PFSK-1 (cell line): ENCODE measurements around the gene ATF6.

ENCODE experiments used
- FOXP2 ChIP-seq: optimal IDR thresholded peaks from 2 replicates; pipeline ENCODE3; 2011; ENCODE audit warnings: borderline replicate concordance, control low read depth, inconsistent platforms; ENCODE audit not compliant: insufficient read depth; ENCODE audit errors: extremely low read length, extremely low read depth
- POLR2AphosphoS5 ChIP-seq: IDR thresholded peaks from 2 replicates; pipeline ENCODE4 v1.6.1; 2012; ENCODE audit warnings: low read depth, mild to moderate bottlenecking, control low read depth, low read length, moderate library complexity
- SIN3A ChIP-seq: IDR thresholded peaks from 2 replicates; pipeline ENCODE4 v1.6.1; 2012; ENCODE audit warnings: mild to moderate bottlenecking, low read length, moderate library complexity, borderline replicate concordance; ENCODE audit not compliant: insufficient read depth
- TAF1 ChIP-seq: IDR thresholded peaks from 2 replicates; pipeline ENCODE4 v1.6.1; 2012; ENCODE audit warnings: low read length, control low read depth, borderline replicate concordance; ENCODE audit not compliant: insufficient read depth
- TF ChIP-seq, protein P1 (sequence below), 2 experiments: IDR thresholded peaks; 2 replicates each; pipeline versions ENCODE4 v1.6.1 to v1.8.0; 2011 to 2012; ENCODE audit warnings: low read depth in 2 of 2, low read length in 2 of 2, control low read depth in 1 of 2, inconsistent platforms in 1 of 2, mild to moderate bottlenecking in 1 of 2, moderate library complexity in 1 of 2; ENCODE audit not compliant: insufficient read depth in 1 of 2

Gene ATF6

DNA sequence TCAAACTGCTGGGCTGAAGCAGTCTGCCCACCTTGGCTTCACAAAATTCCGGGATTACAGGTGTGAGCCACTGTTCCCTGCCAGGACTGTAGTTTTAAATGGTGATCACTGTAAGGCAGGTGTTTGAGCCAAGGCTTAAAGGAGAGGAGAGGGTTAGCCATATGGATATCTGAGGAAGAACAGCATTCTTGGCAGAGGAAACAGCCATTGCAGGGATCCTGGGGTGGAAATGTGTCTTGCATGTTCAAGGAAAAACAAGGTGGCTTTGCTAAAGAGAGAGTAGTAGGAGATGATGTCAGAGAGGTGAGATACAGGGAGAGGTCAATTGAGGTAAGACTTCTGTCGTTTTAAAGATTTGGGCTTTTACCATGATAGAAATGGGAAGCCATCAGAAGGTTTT lies 73.5 kb downstream of the ATF6 start:
- TF ChIP-seq SIN3A: no peak
- TF ChIP-seq TAF1: no peak

DNA sequence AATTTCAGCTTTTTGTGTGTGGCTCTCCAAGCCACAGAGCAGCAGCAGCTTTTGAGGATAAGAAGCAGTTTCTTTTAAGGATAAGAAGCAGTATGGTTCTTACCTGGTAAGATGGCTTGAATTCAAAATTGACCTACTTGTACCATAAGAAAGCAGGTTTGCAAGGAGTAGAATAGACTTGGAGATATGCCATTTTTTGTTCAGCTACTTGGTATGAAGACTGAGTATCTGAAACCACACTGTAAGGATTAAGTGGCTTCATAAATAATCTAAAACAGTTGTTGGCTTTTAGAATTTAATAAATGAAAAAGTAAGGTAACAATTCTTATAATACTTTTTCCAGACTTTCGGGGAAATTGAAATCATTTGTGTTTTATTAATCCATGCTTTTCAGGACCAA lies 74.2 kb downstream of the ATF6 start:
- no peak for TF ChIP-seq TAF1
- TF ChIP-seq POLR2AphosphoS5: no peak

DNA sequence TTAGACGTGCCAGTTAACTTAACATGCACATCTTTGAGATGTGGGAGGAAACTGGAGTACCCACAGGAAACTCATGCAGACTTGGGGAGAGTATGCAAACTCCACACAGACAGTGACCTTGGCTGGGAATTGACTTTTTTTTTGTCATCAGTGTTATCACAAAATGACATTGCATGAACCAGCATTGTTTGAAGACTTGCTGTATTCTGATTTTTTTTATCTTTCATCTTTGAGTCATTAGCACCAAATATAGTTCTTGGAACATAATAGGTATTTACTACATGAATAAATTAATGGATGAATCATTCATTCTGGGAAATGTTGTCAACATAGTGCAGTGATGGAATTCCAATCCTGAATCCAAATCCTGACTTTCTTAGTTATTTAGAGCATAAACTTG lies 77.0 kb downstream of the ATF6 start:
- TF ChIP-seq, protein P1, sequence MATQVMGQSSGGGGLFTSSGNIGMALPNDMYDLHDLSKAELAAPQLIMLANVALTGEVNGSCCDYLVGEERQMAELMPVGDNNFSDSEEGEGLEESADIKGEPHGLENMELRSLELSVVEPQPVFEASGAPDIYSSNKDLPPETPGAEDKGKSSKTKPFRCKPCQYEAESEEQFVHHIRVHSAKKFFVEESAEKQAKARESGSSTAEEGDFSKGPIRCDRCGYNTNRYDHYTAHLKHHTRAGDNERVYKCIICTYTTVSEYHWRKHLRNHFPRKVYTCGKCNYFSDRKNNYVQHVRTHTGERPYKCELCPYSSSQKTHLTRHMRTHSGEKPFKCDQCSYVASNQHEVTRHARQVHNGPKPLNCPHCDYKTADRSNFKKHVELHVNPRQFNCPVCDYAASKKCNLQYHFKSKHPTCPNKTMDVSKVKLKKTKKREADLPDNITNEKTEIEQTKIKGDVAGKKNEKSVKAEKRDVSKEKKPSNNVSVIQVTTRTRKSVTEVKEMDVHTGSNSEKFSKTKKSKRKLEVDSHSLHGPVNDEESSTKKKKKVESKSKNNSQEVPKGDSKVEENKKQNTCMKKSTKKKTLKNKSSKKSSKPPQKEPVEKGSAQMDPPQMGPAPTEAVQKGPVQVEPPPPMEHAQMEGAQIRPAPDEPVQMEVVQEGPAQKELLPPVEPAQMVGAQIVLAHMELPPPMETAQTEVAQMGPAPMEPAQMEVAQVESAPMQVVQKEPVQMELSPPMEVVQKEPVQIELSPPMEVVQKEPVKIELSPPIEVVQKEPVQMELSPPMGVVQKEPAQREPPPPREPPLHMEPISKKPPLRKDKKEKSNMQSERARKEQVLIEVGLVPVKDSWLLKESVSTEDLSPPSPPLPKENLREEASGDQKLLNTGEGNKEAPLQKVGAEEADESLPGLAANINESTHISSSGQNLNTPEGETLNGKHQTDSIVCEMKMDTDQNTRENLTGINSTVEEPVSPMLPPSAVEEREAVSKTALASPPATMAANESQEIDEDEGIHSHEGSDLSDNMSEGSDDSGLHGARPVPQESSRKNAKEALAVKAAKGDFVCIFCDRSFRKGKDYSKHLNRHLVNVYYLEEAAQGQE (IDR thresholded peaks at IDR 0.05; ENCODE audit: insufficient read depth in 1 of 2, low read depth in 2 of 2, low read length in 2 of 2): no peak
- no peak for TF ChIP-seq TAF1
- no peak for TF ChIP-seq POLR2AphosphoS5
- no peak for TF ChIP-seq FOXP2
- no peak for TF ChIP-seq SIN3A

DNA sequence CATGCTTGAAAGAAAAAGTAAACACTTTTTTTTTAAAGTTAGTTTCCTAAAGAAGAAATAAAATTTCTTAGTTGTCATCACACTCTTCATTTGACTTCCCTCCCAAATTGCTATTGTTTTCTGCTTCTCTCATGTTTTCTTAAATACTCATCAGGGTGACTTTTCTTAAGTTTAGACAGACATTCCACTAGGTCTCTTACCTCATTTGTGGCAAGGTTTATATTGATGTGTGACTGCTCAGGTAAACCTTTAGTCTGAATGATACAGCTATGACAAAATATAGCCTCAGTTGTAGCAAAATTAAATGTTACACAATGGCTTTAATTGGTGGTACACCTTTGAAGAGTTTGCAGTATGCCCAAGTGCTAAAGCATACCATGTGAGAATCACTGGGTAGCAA lies 78.6 kb downstream of the ATF6 start:
- TF ChIP-seq, protein P1 (IDR thresholded peaks at IDR 0.05; ENCODE audit: insufficient read depth in 1 of 2, low read depth in 2 of 2, low read length in 2 of 2): no peak
- TF ChIP-seq FOXP2 (no peak), TAF1 (no peak), SIN3A (no peak), POLR2AphosphoS5 (no peak)

DNA sequence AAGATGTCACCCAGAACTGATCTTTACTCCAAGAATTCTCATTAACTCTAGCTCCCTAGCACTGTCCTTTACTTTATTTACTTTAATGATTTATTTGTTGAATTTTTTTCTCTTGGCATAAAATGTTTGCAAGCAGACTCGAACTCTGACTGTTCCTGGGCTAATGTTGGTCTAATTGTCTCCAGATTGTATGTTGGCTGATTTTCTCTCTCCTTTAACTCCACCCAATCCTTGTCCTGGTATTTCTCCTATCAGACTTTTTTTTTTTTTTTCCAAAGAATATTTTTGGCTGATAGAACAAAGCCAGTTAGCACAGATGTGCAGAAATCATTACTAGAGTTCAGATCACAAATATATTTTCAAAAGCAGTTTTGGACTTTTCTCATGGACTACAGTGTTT lies 82.6 kb downstream of the ATF6 start:
- TF ChIP-seq POLR2AphosphoS5: no peak
- TF ChIP-seq FOXP2: no peak
- TF ChIP-seq SIN3A: no peak

DNA sequence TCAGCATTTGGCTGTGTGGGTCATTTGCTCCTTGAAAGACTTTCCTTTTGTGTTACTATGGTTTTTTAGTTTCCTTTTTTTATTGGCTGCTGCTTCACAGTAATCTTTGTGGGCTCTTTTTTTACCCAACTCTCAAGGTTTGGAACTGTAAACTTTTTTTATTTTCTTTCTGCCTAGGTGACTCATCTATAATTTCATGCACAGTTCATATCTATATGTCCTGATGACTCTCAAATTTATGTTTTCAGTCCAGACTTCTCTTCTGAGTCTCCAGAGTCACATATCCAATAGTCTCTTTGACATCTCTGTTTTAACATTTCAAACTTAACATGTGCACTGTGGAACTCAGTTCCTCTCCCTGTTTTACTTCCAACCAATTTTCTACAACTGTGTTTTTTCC lies 83.4 kb downstream of the ATF6 start:
- no peak for TF ChIP-seq POLR2AphosphoS5
- TF ChIP-seq, protein P1 (IDR thresholded peaks at IDR 0.05; ENCODE audit: insufficient read depth in 1 of 2, low read depth in 2 of 2, low read length in 2 of 2): no peak
- no peak for TF ChIP-seq TAF1
- TF ChIP-seq FOXP2: no peak
- TF ChIP-seq SIN3A: no peak

DNA sequence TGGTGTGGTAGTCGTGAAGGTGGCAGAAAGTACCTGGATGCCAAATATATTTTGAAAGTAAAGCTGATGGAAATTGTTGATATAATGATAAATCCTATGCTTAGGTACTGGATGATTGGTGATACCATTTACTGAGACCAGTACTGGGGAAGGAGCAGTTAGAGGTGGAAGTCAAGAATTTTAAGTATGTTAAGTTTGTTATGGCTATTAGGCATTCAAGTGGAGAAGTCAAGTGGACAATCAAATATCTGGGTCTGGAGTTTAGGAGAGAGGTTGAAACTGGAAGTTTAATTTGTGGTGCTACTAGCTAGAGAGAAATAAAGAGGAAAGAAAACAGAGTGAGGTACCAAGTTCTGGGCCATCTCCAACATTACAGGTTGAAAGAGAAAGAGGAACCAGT lies 89.1 kb downstream of the ATF6 start:
- TF ChIP-seq TAF1 (no peak), POLR2AphosphoS5 (no peak), FOXP2 (no peak)
- TF ChIP-seq, protein P1 (IDR thresholded peaks at IDR 0.05; ENCODE audit: insufficient read depth in 1 of 2, low read depth in 2 of 2, low read length in 2 of 2): no peak
